B cell (primary cell): Measurements from ENCODE around the gene CDX1. TPM values are rescaled to one million over a fixed set of nuclear protein-coding genes. Genes with fewer than 3 reads are reported as not detected.

Experiments used
- ATAC-seq: fragments of 200-7000 bp; cut with Tn5 transposase; one replicate; pipeline ENCODE4 v1.10.0; 2021; ENCODE audit warnings: low read depth, mild to moderate bottlenecking, moderate number of reproducible peaks, moderate library complexity
- CTCF ChIA-PET: fragments of 350-600 bp; sonication (Branson Sonifier 250); formaldehyde crosslinking; loops from one replicate; lab custom pipeline; 2021; ENCODE audit warnings: antibody characterized with exemption, inconsistent platforms; lab: Charles Lee
- POLR2A ChIA-PET: fragments of 350-600 bp; sonication (Branson Sonifier 250); formaldehyde crosslinking; loops from one replicate; lab custom pipeline; 2021; ENCODE audit warnings: antibody characterized with exemption; lab: Charles Lee
- DNase-seq: peaks from one replicate; pipeline ENCODE4 v3.0.0; 2013
- H2AFZ ChIP-seq: 2 replicates; pipeline ENCODE4 v1.6.1; 2012; ENCODE audit warnings: mild to moderate bottlenecking, low read depth, low read length; ENCODE audit not compliant: insufficient read depth, poor library complexity, severe bottlenecking
- H3K27ac ChIP-seq, 2 donors: 1 replicate in 1 of 2; 2 replicates in 1 of 2; pipeline ENCODE4 v1.5.1; 2012 to 2013; ENCODE audit warnings: low read length in 2 of 2, mild to moderate bottlenecking in 2 of 2, moderate library complexity in 1 of 2
- H3K27me3 ChIP-seq, 4 experiments: fragments of 200-600 bp in 1 of 4; sonication (generic) in 1 of 4; replicated peaks in 1 of 4; 1 replicate in 2 of 4; 2 replicates in 2 of 4; pipeline versions ENCODE4 v1.6.1 to v1.7.0; 2013 to 2016; ENCODE audit warnings: low read length in 3 of 4, mild to moderate bottlenecking in 2 of 4, mixed read lengths in 1 of 4, moderate library complexity in 1 of 4; ENCODE audit not compliant: insufficient read depth in 4 of 4, control insufficient read depth in 3 of 4; ENCODE audit errors: control extremely low read depth in 1 of 4
- H3K36me3 ChIP-seq, 2 experiments: replicated peaks in 1 of 2; 1 replicate in 1 of 2; 2 replicates in 1 of 2; pipeline versions ENCODE4 v1.6.1 to v1.7.1; 2013; ENCODE audit warnings: low read length in 1 of 2; ENCODE audit not compliant: insufficient read depth in 2 of 2, control insufficient read depth in 1 of 2; ENCODE audit errors: control extremely low read depth in 1 of 2, extremely low read depth in 1 of 2
- H3K4me1 ChIP-seq, 2 donors: fragments of 200-600 bp in 1 of 2; sonication (generic) in 1 of 2; 1 replicate in 1 of 2; 2 replicates in 1 of 2; pipeline versions ENCODE4 v1.5.1 to v1.6.1; 2013 to 2017; ENCODE audit warnings: low read length in 2 of 2; ENCODE audit not compliant: control insufficient read depth in 2 of 2, insufficient read depth in 2 of 2
- H3K4me2 ChIP-seq: replicated peaks from 2 replicates; pipeline ENCODE3; 2012; ENCODE audit warnings: mild to moderate bottlenecking, low read depth, low read length; ENCODE audit not compliant: poor library complexity, severe bottlenecking
- H3K4me3 ChIP-seq, 5 experiments: fragments of 200-600 bp in 1 of 5; sonication (generic) in 1 of 5; 1 replicate in 3 of 5; 2 replicates in 2 of 5; pipeline versions ENCODE4 v1.5.1 to v1.7.0; 2011 to 2016; ENCODE audit warnings: low read length in 4 of 5, mild to moderate bottlenecking in 4 of 5, low read depth in 2 of 5, control low read depth in 1 of 5, moderate library complexity in 1 of 5; ENCODE audit not compliant: insufficient read depth in 1 of 5; ENCODE audit errors: control extremely low read depth in 1 of 5, extremely low read depth in 1 of 5
- H3K79me2 ChIP-seq: fragments of 200-600 bp; sonication (generic); one replicate; pipeline ENCODE4 v1.6.0; 2016; ENCODE audit warnings: low read length; ENCODE audit not compliant: control insufficient read depth, insufficient read depth
- H3K9ac ChIP-seq: fragments of 200-600 bp; sonication (generic); 2 replicates; pipeline ENCODE4 v1.6.1; 2017; ENCODE audit warnings: mild to moderate bottlenecking, low read length, moderate library complexity
- H3K9me3 ChIP-seq, 3 donors: one replicate each; pipeline versions ENCODE4 v1.6.1 to v1.7.1; 2013; ENCODE audit warnings: low read length in 2 of 3; ENCODE audit not compliant: control insufficient read depth in 2 of 3, insufficient read depth in 1 of 3; ENCODE audit errors: control extremely low read depth in 1 of 3
- H4K20me1 ChIP-seq: 2 replicates; pipeline ENCODE4 v1.6.0; 2012; ENCODE audit warnings: mild to moderate bottlenecking, low read length; ENCODE audit not compliant: insufficient read depth, control insufficient read depth, poor library complexity, severe bottlenecking
- H3K27ac Mint-ChIP-seq: one replicate; pipeline ENCODE4 v1.8.0; 2021; ENCODE audit warnings: mixed read lengths
- H3K27me3 Mint-ChIP-seq: one replicate; pipeline ENCODE4 v1.8.0; 2021; ENCODE audit warnings: mixed read lengths
- H3K4me1 Mint-ChIP-seq: one replicate; pipeline ENCODE4 v1.8.0; 2021; ENCODE audit warnings: mixed read lengths
- H3K4me3 Mint-ChIP-seq: one replicate; pipeline ENCODE4 v1.8.0; 2021; ENCODE audit warnings: mixed read lengths
- H3K9me3 Mint-ChIP-seq: one replicate; pipeline ENCODE4 v1.8.0; 2022; ENCODE audit warnings: mixed read lengths; ENCODE audit not compliant: insufficient read depth
- CTCF ChIP-seq: fragments of 200-600 bp; IDR thresholded peaks from one replicate; pipeline ENCODE4 v1.8.0; 2022; ENCODE audit warnings: antibody characterized with exemption, mild to moderate bottlenecking
- EZH2 ChIP-seq: IDR thresholded peaks from 2 replicates; pipeline ENCODE4 v1.6.1; 2012; ENCODE audit warnings: borderline replicate concordance, low read depth, mild to moderate bottlenecking, moderate library complexity, low read length; ENCODE audit not compliant: insufficient read depth, poor library complexity, severe bottlenecking
- WGBS: methylation state at CpG from one replicate; pipeline ENCODE4 v1.1.5; 2013; ENCODE audit warnings: missing lambda C conversion rate; ENCODE audit not compliant: insufficient coverage; 5-methylcytosine and 5-hydroxymethylcytosine counted together
- intact Hi-C: fragments of 100-400 bp; cut with micrococcal nuclease; formaldehyde crosslinking; loops from one replicate; pipeline ENCODE4 v1.10.0; 2022
- polyA plus RNA-seq: library from polyadenylated mRNA; depleted of rRNA; stranded (reverse); fragments of >200 nt; gene quantifications from 2 replicates; pipeline ENCODE4 v1.2.3, GENCODE V29; 2012
- total RNA-seq, 2 donors: library from RNA; stranded (reverse); fragments of 120-200 nt in 1 of 2; gene quantifications; 1 replicate in 1 of 2; 2 replicates in 1 of 2; pipeline versions ENCODE4 v1.2.3 to v1.2.4, GENCODE V29; 2013 to 2022

Gene CDX1
- total and polyA plus RNA-seq, 2 donors (not counting 1 experiment from before 2014, with no cell fraction given): not detected

GRCh38 chr5:150168864-150169263 is 2.3 kb downstream of the CDX1 start:
- H3K27me3 Mint-ChIP-seq: peaks cover 63% of the 10 kb centered on the region
- no peak overlapping the region for H3K4me3 ChIP-seq
- TF ChIP-seq CTCF: no peak
- TF ChIP-seq EZH2: no peak

GRCh38 chr5:150172145-150172544 is 5.6 kb downstream of the CDX1 start:
- H3K9ac ChIP-seq: no peak overlapping the region
- peaks cover 0 to 5% of the 10 kb centered on the region in 2 donors for H3K4me1 ChIP-seq
- H3K27me3 ChIP-seq: peaks cover 0 to 16% (median 10%) of the 10 kb centered on the region in 4 experiments
- CTCF ChIA-PET: interaction anchor here (1.1 kb wide), 1 partner anchor 13 kb away, joined by 5 read pairs; no protein-coding TSS in a partner anchor
- Mint-ChIP-seq H3K27me3 (peaks cover 52% of the 10 kb centered on the region), H3K27ac (no peak overlapping the region), H3K4me3 (no peak overlapping the region), H3K9me3 (no peaks in the 10 kb centered on the region), H3K4me1 (peaks cover 2% of the 10 kb centered on the region)
- H3K4me3 ChIP-seq: no peak overlapping the region
- WGBS: no CpG with 5 or more reads among the region's 1 CpG
- ATAC-seq (no peak), DNase-seq (no peak)
- H3K36me3 ChIP-seq: no peaks in the 10 kb centered on the region
- H3K79me2 ChIP-seq: no peaks in the 10 kb centered on the region
- intact Hi-C loops: no loop called here
- no peaks in the 10 kb centered on the region for H4K20me1 ChIP-seq
- POLR2A ChIA-PET: no interaction called here
- H3K4me2 ChIP-seq: no peak overlapping the region
- H2AFZ ChIP-seq: no peak overlapping the region
- TF ChIP-seq EZH2 (no peak), CTCF (no peak)
- no peaks in the 10 kb centered on the region for H3K9me3 ChIP-seq
- H3K27ac ChIP-seq: no peak overlapping the region

More at GRCh38 chr5:150168864-150169263, 2.3 kb downstream of the CDX1 start:
- no peak overlapping the region for H3K9ac ChIP-seq
- DNase-seq (no peak), ATAC-seq (no peak)
- ChIA-PET CTCF (no interaction called here), POLR2A (no interaction called here)
- no peak overlapping the region for H3K4me3 Mint-ChIP-seq
- no peaks in the 10 kb centered on the region for H3K9me3 ChIP-seq
- no peaks in the 10 kb centered on the region for H4K20me1 ChIP-seq
- H3K4me2 ChIP-seq: no peak overlapping the region
- no peak overlapping the region for H3K27ac ChIP-seq
- intact Hi-C loops: no loop called here
- no peaks in the 10 kb centered on the region for H3K79me2 ChIP-seq
- WGBS: 77% methylated on average over 1 of the region's 3 CpGs
- H3K4me1 Mint-ChIP-seq: peaks cover 2% of the 10 kb centered on the region
- peaks cover 0 to 19% (median 12%) of the 10 kb centered on the region in 4 experiments for H3K27me3 ChIP-seq
- no peak overlapping the region for H2AFZ ChIP-seq
- peaks cover 0 to 5% of the 10 kb centered on the region in 2 donors for H3K4me1 ChIP-seq
- H3K9me3 Mint-ChIP-seq: no peaks in the 10 kb centered on the region
- H3K27ac Mint-ChIP-seq: no peak overlapping the region
- H3K36me3 ChIP-seq: no peaks in the 10 kb centered on the region
